Pancreas (tissue), 10 donors: ENCODE data around the gene IGF2. TPM values are rescaled to one million over a fixed set of nuclear protein-coding genes. Genes with fewer than 3 reads are reported as not detected.
A peak's percentile ranks its signal among the peaks of the same experiment; 100 is the strongest.

Experiments used
- ATAC-seq, 4 donors: fragments of 200-7000 bp; cut with Tn5 transposase; one replicate each; pipeline versions ENCODE4 v1.8.0 to v1.9.1; 2020; ENCODE audit warnings: mild to moderate bottlenecking in 4 of 4, moderate library complexity in 4 of 4
- DNase-seq, 6 donors: peaks; one replicate each; pipeline ENCODE4 v3.0.0-alpha.2; 2020
- FAIRE-seq: peaks from 2 replicates; lab custom pipeline; 2012; peaks lifted over from hg19 to GRCh38; lab: Jason Lieb, UNC
- H3K27ac ChIP-seq, 4 donors: fragments of 200-600 bp; sonication (generic); 1 replicate in 3 of 4; 2 replicates in 1 of 4; pipeline versions ENCODE4 v1.5.0 to v1.8.0; 2020
- H3K27me3 ChIP-seq, 4 donors: fragments of 200-600 bp; one replicate each; pipeline ENCODE4 v1.8.0; 2021
- H3K36me3 ChIP-seq, 3 donors: fragments of 200-600 bp; sonication (generic) in 1 of 3; one replicate each; pipeline versions ENCODE4 v1.5.0 to v1.8.0; 2020 to 2021
- H3K4me1 ChIP-seq, 3 donors: fragments of 200-600 bp; one replicate each; pipeline ENCODE4 v1.8.0; 2021
- H3K4me3 ChIP-seq, 4 donors: fragments of 200-600 bp; sonication (generic) in 2 of 4; one replicate each; pipeline versions ENCODE4 v1.5.0 to v1.8.0; 2020 to 2021
- H3K9me3 ChIP-seq, 4 donors: fragments of 200-600 bp; one replicate each; pipeline ENCODE4 v1.8.0; 2021
- CTCF ChIP-seq, 4 donors: fragments of 200-600 bp; sonication (generic) in 3 of 4; IDR thresholded peaks; one replicate each; pipeline versions ENCODE4 v1.5.0 to v1.8.0; 2021; ENCODE audit warnings: antibody characterized with exemption in 4 of 4
- WGBS, 2 donors: extraction: QIAGEN DNeasy Blood & Tissue Kit; methylation state at CpG; one replicate each; pipeline ENCODE4 v1.1.7; 2013; 5-methylcytosine and 5-hydroxymethylcytosine counted together
- intact Hi-C, 3 donors: fragments of 100-400 bp; cut with DNase I; formaldehyde crosslinking; loops; one replicate each; pipeline versions ENCODE4 v1.11.1 to v1.14.2; 2022
- polyA plus RNA-seq, 2 donors: library from polyadenylated mRNA; stranded (reverse); fragments of 200-250 nt; gene quantifications; one replicate each; pipeline ENCODE4 v1.2.3, GENCODE V29; 2013
- total RNA-seq, 6 donors: library from RNA; stranded (reverse); fragmentation: NEBNext Ultra II Directional in 4 of 6; extraction: Animal tissue kit (Norgen Biotek cat#: 25700) in 4 of 6; gene quantifications; one replicate each; pipeline versions ENCODE4 v1.2.1 to v1.2.4, GENCODE V29; 2021 to 2023
- donor health status: healthy with polysubstance abuse.
- donor health status: DM: no; HTN: no; CAD: no; lungs with moderate emphysema.
- donor health status: DM: no; HTN: no; CAD: no.
- donor health status: control.
- donor health status: control.
- donor health status: Bipolar disorder and iron deficiency.
- donor health status: DM: yes; HTN: yes; CAD: no.
- donor health status: DM: no; HTN: no; CAD: no.
- donor health status: DM: no; HTN: no; CAD: no.
- donor health status: DM: yes; HTN: yes; CAD: no.

Gene IGF2
- total and polyA plus RNA-seq, 8 donors = 6.0 to 99.9 (median 21.5) TPM

GRCh38 chr11:2153581-2154194 lies 14.5 kb upstream of the IGF2 start:
- no peaks in the 10 kb centered on the region for H3K4me1 ChIP-seq
- no peak for TF ChIP-seq CTCF (IDR thresholded peaks at IDR 0.05)
- DNase-seq = no peak
- FAIRE-seq = no peak
- no peak overlapping the region for H3K4me3 ChIP-seq
- 61 to 72% methylated on average over 14 of the region's 14 CpGs for WGBS, 2 donors
- H3K27me3 ChIP-seq = no peaks in the 10 kb centered on the region
- ATAC-seq = no peak
- no peaks in the 10 kb centered on the region for H3K36me3 ChIP-seq
- intact Hi-C loops = loop anchor here in 2 of 3 donors (5.0 to 10.0 kb wide), 3 partner anchors 271 to 499 kb away; no protein-coding TSS in a partner anchor
- no peak overlapping the region for H3K27ac ChIP-seq
- H3K9me3 ChIP-seq = no peaks in the 10 kb centered on the region

GRCh38 chr11:2151500-2152257 lies 12.5 kb upstream of the IGF2 start:
- DNase-seq = peak in 5 of 6 donors; percentile 71 to 89 (median 86)
- Histone ChIP-seq H3K4me3 (no peak overlapping the region), H3K4me1 (no peaks in the 10 kb centered on the region), H3K36me3 (no peaks in the 10 kb centered on the region), H3K27me3 (no peaks in the 10 kb centered on the region), H3K9me3 (no peaks in the 10 kb centered on the region), H3K27ac (no peak overlapping the region)
- intact Hi-C loops = loop anchor here in 2 of 3 donors (5.0 to 10.0 kb wide), 3 partner anchors 269 to 497 kb away; no protein-coding TSS in a partner anchor
- ATAC-seq = peak; percentile 67 to 87 (median 76)
- no peak for FAIRE-seq
- TF ChIP-seq CTCF (IDR thresholded peaks at IDR 0.05) = peak; percentile 65 to 79 (median 73)
- 2% methylated on average over 22 of the region's 22 CpGs for WGBS, 2 donors

- peak in 1 of 6 donors; percentile 11 for DNase-seq
- Histone ChIP-seq H3K36me3 (no peaks in the 10 kb centered on the region), H3K4me1 (no peaks in the 10 kb centered on the region), H3K27ac (no peak overlapping the region), H3K9me3 (no peaks in the 10 kb centered on the region), H3K27me3 (peaks cover 0 to 12% (median 0%) of the 10 kb centered on the region in 4 donors), H3K4me3 (no peak overlapping the region)
- intact Hi-C loops = loop anchor here in 2 of 3 donors (5.0 to 10.0 kb wide), 5 partner anchors 225 to 495 kb away; partner anchors contain the start of gene TNNI2 (in 1 of the 2)
- 12 to 17% methylated on average over 11 of the region's 11 CpGs for WGBS, 2 donors
- TF ChIP-seq CTCF (IDR thresholded peaks at IDR 0.05) = peak in 1 of 4 donors; percentile 18
- no peak for ATAC-seq
- no peak for FAIRE-seq
These were observed 11.0 kb upstream of the IGF2 start for GRCh38 chr11:2149864-2150847.

- no peak for FAIRE-seq
- intact Hi-C loops = loop anchor here in 1 of 3 donors (5.0 to 10.0 kb wide), 2 partner anchors 225 to 312 kb away; partner anchors contain the start of gene TNNI2
- Histone ChIP-seq H3K9me3 (no peaks in the 10 kb centered on the region), H3K4me1 (no peaks in the 10 kb centered on the region), H3K4me3 (no peak overlapping the region), H3K27ac (no peak overlapping the region), H3K36me3 (no peaks in the 10 kb centered on the region), H3K27me3 (peaks cover 0 to 18% (median 0%) of the 10 kb centered on the region in 4 donors)
- TF ChIP-seq CTCF (IDR thresholded peaks at IDR 0.05) = no peak
- WGBS, 2 donors = 27 to 38% methylated on average over 8 of the region's 8 CpGs
- ATAC-seq = no peak
- peak in 2 of 6 donors; percentile 21 to 39 for DNase-seq
These were observed 10.3 kb upstream of the IGF2 start for GRCh38 chr11:2149460-2149859.
